ENCODE results near the gene IFNAR1.

Gene IFNAR1

GRCh38 chr21:33403786-33404585 lies 79.2 kb downstream of the IFNAR1 start:
- peak; percentile 73 for DNase-seq

GRCh38 chr21:33406493-33406892 lies 81.7 kb downstream of the IFNAR1 start:
- no peak for DNase-seq

Data from NCI-H82 (cell line).